AG09319 (cell line): ENCODE data around the gene TFF1.

Experiments used
- DNase-seq: peaks from one replicate; pipeline ENCODE4 v3.0.0-alpha.2; 2010; ENCODE audit warnings: low read depth; ENCODE audit errors: extremely low read depth
- CTCF ChIP-seq: IDR thresholded peaks from 2 replicates; pipeline ENCODE4 v1.5.1; 2011; ENCODE audit warnings: low read depth, mild to moderate bottlenecking, inconsistent platforms, low read length, moderate library complexity

The TFF1 gene

GRCh38 chr21:42387164-42387563 lies 20.8 kb upstream of the TFF1 start:
- TF ChIP-seq CTCF = no peak
- DNase-seq = no peak

GRCh38 chr21:42386034-42386591 lies 19.8 kb upstream of the TFF1 start:
- DNase-seq = no peak
- TF ChIP-seq CTCF = no peak

GRCh38 chr21:42385619-42386018 lies 19.3 kb upstream of the TFF1 start:
- DNase-seq = no peak
- no peak for TF ChIP-seq CTCF

- TF ChIP-seq CTCF = no peak
- no peak for DNase-seq
These were observed 18.7 kb upstream of the TFF1 start for GRCh38 chr21:42384989-42385388.

- TF ChIP-seq CTCF = no peak
- DNase-seq = no peak
These were observed 18.0 kb upstream of the TFF1 start for GRCh38 chr21:42384156-42384945.

GRCh38 chr21:42383331-42383730 lies 17.0 kb upstream of the TFF1 start:
- no peak for DNase-seq
- no peak for TF ChIP-seq CTCF

- TF ChIP-seq CTCF = no peak
- no peak for DNase-seq
These were observed 16.6 kb upstream of the TFF1 start for GRCh38 chr21:42382915-42383314.
